LHCN-M2 (cell line): ENCODE results near the gene BCAS3. TPM values are rescaled to one million over a fixed set of nuclear protein-coding genes. Genes with fewer than 3 reads are reported as not detected.
A peak's percentile ranks its signal among the peaks of the same experiment; 100 is the strongest.

Experiments
- DNase-seq: peaks from one replicate; pipeline ENCODE4 v3.0.0-alpha.2; 2012; ENCODE audit warnings: low read depth
- total RNA-seq: library from RNA; depleted of rRNA; stranded (reverse); fragments of >200 nt; gene quantifications from 2 replicates; pipeline ENCODE4 v1.2.3, GENCODE V29; 2014

Gene BCAS3
- total RNA-seq, 1 experiment from 2014 or later = 6.9 TPM

DNA sequence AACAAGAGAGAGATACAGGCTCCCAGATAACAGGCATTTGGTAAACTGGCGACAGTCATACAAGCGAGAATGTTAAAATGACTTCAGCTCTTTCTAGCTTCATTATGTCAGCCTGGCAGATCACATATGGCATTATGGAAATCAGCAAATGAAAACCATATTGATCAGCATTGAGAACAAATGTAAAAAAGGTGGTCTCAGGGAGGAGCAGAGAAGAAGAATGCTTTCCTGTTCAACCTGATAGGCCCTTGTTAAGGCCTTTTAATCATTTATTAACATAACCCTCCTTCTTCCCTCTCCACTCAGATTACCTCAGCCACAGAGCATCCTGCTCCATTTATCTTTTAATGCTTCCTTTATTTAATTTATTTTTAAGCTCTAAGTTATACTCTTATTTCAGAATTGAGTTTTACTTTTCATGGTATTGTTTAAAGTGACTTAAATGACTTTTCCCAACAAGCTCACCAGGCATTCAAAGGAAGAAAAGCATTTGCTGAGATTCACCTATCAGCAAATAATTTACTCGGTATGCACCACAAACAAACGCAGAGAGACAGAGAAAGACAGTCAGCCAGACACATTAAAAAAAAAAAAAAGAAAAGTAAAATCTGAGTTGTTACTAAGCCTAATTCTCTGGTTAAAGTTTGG is 478.1 kb downstream of the BCAS3 start:
- DNase-seq = no peak

DNA sequence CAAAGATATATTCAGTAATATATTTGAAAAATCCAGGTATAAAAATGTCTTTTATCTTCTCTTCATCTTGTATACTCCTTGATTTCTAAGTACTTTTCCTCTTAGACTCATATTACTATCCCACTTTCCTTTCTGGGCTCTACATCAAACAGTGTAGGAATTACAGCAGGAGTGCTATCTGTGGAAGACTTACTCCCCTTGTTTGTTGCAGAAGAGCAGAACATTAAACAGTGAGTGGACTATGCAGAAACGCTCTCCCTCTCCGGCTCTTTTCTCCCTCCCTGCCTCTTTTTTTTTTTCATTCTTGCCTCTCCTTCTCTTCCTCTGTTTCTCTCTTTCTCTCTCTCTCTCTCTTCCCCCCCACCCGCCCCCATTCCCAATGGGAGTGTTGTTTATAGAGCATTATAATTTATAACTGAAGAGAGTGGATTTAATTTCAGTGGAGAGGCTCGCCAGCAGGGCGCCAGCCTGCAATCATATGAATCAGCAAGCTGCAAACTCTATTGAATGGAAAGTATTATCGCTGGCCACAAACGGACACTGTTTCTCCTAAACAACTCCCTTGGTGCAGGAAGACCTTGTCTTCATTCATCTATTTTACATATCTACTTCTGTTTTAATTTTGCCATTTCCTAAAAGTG is 479.7 kb downstream of the BCAS3 start:
- peak; percentile 57 for DNase-seq

DNA sequence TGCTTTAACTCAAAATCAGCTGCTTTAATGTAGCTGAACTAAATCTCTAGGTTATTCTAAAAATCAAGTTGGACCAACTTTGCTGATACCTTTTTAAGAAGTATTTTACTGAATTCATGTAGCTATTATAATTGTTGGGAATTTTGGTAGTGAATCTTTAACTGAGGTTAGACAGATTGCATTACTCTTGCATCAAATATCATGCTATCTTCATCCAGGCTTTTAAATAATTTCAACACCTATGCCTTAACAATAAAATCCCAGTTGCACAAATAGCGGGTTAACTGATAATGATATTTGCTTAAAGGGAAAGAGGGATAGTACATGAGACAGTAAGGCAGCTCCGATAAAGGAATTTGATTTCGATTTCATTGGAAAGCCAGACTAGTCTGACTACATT is 480.7 kb downstream of the BCAS3 start:
- DNase-seq = no peak

DNA sequence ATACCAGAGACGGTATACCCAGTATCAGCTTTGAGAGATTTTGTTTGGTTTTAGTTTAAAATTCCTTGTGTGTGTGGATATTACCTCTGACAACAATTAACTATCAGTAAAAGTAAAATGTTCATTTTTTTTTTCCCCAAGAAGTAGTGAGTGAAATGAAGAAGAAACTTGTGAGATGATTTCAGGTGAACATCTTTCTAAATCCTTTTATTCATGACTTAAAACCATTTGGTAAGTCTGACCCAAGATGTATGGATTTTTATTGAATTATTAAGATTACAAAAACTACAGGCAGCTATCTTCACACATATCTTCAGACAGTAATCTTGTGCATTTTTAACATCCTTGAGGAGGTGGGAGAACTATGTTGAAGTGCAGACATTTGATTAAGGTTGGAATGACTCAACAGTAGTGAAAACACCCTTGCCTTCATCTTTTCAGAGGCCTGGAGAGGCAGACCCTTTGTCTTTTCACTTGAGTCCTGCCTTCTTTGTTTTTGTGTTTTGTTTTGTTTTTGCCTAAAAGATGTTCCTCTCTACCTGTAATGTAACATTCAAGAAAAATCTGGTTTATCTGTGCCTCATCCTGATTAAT is 481.7 kb downstream of the BCAS3 start:
- no peak for DNase-seq

DNA sequence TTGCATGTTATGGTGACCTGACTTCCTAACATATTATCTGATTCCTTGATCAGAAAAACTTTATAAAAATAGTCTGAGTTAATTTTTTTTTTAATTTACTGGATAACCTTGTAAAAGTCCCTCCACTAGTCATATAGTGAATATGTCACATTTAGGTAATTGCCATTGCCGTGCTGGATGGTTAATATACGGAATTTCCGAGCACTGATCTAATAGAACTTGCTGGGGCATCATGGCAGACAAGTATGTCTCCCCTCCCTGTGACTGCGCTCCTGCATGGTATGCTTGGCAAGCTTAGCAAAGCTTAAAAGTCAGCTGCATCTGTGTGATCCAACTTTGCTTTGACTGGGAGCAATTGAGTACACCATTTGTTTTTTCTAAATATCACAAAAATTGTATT is 482.6 kb downstream of the BCAS3 start:
- DNase-seq = no peak

DNA sequence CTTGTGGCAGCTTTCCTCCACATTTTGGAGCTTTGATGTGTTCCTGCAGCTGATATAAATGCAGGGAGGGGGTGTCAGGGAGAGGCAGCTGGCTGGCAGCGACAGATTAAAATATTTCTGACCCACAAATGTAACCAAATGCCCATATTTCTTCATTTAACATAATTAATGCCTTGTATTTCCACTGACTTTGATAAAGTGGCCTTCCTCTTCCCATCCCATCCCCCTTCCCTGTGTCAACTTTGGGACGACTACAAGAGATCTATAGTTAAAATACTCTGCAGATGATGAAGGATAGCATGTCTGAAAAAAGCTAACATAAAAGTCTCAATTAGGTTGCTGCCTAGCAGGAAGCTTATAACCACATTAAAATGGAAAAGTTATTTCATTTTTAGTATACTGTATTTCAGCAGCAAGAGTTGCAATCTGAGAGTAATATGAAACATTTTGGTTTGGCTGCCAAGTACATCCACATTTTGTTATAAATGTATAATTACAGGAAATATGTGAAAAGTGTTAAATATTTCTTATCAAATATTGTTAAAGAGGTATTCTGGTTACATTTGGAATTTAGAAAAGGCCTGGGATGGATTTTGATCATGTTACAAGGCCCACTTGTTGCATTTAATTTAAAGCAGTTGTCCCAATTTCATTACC is 483.3 kb downstream of the BCAS3 start:
- DNase-seq = no peak

DNA sequence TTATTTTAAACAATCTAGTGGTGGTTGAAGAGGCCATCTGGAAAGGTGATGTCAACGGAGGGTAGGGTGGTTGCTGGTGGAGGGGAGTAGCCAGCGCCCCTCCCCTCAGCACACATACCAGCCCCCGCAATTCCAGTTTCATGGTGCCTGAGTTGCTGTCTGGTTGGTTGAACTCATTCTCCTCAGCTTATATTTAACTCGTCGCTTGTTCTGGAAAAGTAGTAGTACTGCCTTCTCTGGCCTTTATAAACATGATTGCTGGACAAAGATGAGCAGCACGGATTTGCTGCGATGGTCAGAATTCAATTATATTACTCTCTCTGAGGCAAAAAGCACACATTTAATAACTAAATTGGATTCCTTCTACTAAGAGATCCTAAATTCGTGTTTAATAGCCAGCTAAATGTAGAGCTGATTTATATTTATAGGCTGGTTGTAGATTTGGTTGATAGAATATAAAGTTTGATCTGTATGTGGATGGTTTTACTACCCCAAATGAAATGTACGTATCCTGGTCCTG is 484.0 kb downstream of the BCAS3 start:
- DNase-seq = no peak

DNA sequence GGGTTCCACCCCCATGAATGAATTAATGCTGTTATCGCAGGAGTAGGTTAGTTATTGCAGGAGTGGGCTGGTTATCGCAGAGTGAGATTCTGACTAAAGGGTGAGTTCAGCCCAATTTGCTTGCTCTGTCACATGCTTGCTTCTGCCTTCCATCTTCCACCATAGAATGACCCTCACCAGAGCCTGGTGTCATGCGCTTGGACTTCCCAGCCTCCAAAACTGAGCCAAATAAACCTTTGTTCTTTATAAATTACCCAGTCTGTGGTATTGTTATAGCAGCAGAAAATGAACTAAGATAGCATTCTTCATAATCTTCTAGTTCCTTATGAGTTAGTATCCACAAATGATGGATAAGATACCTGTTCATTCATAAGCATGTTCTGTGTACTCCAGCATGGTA is 486.9 kb downstream of the BCAS3 start:
- DNase-seq = no peak

DNA sequence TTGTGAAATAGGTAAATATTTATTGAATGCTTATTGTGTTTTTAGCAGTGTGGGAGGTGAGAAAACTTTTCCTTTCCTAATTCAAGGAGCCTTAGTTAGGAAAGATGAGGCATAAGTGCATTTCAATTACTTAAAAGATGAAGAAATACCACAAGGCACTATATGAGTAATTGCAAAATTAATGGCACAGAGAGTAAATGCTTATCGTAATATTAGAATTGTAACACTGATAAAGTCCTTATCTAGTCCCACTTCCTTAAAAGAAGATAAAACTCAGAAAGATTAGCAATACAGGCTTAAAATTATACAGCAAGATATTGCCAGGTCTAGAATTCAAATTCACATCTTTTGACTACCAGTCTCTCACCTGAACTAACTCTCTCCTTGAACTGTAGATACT is 489.4 kb downstream of the BCAS3 start:
- DNase-seq = no peak

DNA sequence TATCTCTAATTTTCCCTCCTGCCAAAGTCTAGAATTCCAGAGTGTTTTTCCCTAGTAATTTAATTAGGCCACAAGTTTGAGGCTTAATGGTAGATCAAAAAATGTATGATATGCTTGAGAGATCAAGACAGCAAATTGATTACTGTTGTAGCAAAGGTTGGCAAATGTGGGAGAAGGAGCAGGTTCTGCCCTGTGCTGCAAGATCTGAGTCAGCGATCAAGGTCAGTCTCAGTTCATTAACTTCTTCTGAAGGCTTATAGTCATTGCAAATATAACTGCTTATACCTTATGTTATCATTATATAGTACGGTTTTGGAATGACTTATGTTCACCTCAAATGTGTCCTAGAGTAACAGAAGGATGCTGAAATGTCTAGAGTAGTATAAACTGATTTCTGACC is 490.9 kb downstream of the BCAS3 start:
- no peak for DNase-seq

DNA sequence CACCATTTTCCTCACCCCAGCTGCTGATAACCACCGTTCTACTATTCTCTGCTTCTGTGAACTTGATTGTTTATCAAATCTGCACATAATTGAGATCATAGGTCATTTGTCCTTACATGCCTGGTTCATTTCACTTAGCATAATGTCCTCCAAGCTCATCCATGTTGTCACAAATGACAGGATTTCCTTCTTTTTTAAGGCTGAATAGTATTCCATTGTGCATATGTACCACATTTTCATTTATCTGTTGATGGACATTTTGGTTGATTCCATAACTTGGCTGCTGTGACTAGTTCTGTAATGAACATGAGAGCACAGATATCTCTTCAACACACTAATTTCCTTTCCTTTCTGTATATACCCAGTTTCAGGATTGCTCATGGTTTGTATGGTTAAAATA is 496.7 kb downstream of the BCAS3 start:
- DNase-seq = no peak

DNA sequence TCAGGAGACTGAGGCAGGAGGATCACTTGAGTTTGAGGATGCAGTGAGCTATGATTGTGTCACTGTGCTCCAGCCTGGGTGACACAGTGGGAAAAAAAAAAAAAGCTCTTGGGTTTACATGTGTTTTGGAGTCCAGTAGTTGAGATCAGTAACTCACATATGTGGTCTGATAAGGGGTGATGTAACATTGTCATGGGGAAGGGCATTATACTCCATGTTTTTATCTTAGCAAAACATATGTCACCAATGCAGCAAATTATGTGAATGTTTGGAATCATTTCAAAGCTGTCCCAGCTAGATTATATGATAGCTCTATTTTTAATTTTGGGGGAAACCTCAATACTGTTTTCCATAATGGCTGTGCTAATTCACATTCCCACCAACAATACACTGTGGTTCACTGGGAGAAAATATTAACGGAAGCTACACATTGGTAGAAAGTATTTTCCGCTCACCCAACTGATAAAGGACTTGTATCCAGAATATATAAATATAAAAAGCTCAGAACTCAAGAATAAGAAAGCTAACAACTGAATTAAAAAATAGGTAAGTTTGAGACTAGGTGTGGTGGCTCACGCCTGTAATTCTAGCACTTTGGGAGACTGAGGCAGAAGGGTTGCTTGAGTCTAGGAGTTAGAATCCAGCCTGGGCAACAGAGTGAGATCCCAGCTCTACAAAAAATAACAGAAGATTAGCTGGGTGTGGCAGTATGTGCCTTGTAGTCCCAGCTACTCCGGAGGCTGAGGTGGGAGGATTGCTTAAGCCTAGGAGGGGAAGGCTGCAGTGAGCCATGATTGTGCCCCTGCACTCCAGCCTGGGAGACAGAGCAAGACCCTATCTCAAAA is 497.9 kb downstream of the BCAS3 start:
- DNase-seq = no peak

DNA sequence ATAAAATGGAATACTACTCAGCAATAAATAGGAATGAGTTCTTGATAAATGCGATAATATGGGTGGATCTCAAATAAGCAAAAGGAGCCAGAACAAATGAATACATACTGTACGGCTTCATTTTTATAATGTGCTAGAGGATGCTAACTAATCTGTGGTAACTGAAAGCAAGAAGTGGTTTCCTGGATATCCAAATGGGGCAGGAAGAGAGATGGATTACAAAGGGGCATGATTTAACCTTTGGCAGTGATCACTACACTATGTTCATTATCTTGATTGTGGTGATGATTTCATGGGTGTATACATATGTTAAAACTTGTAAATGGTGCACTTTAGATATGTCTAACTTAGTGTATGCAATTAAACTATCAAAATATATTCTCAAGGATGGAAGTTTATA is 499.7 kb downstream of the BCAS3 start:
- DNase-seq = no peak

DNA sequence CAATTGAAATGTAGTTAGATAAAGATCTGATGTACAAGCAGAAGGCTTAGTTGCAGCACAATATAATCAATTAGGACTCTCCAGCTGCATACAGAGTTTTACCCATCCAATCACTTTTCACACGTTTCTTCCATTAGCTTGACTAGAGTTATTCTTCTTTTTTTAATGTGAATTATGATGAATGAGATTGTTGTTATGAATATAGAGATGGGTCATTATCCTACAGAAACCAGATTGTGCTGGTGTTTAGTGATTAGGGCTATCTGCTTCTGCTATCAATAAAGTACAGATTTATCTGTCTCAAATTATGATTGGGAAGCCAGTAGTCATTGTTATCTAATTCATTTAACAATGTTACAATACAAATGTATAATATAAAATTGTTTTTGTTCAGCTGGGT is 500.6 kb downstream of the BCAS3 start:
- no peak for DNase-seq

DNA sequence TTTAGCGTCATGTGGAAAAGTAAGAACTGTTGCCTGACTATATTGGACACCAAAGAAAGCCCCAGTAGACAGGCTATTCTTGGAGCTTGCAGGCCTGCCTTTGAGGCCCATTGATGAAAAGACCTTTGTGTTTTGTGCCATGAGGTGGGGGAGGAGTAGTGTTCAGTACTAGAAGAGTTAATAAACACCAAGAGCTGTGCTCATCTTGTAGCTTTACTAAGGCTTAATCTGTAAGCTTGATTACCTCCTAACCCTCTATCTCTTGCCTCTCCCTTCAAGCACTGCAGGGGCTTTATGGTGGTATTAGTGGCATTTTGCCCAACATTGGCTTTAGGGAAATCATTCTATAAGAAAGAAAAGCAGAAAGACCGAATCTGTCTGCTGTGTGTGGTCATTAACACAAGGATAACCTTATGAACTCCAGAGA is 501.7 kb downstream of the BCAS3 start:
- DNase-seq = no peak

DNA sequence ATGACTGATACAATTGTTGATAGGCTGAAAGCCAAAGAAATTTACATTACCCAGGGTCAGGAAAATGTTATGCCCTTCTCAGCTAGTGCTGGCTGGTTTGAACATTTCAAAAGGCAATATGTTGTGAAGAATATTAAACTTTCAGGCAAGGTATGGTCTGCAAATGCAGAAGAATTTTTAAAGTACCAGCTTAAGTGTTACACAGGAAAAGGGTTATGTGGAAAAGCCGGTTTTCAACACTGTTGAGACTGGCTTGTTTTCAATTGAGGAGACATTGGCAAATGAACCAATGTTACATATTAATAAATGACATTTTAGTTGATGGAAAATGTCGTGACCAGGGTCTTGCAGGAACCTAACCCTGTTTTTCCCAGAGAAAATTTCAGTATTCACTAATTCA is 506.1 kb downstream of the BCAS3 start:
- DNase-seq = no peak

DNA sequence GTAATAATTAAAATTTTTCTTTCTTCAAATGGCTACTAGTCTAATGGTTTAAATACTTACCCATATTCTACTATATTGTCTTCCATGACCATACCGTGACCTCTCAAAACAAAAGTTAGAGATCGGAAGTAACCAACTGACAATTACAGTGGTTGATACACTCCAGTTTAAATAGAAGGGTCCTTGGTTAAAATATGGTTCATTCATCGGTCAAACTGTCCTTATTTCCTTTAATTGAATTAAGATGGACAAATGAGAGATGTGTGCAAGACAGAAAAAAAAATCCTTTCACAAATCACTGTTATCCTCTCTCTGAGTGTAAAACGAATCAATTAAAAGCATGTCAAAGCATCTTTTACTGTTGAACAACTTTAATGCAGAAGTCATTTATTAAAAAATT is 507.7 kb downstream of the BCAS3 start:
- DNase-seq = no peak

DNA sequence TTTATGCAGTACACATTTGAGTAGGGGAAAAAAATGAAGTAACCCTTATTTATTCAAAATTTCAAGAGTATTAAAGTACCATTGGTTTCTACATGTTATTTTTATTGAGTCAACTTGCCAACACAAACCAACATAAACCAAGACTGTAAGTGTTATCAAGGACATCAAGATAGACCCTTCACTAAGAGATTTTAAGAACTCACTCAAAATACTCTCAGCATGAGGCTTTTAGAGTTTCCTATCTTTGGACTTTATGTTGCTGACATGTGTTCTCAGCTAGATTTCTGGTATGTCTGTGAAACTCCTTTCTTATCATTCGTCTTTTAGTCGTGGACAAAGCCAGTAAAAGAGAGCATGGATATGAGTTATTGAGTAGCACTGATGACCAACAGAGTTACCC is 509.4 kb downstream of the BCAS3 start:
- no peak for DNase-seq

DNA sequence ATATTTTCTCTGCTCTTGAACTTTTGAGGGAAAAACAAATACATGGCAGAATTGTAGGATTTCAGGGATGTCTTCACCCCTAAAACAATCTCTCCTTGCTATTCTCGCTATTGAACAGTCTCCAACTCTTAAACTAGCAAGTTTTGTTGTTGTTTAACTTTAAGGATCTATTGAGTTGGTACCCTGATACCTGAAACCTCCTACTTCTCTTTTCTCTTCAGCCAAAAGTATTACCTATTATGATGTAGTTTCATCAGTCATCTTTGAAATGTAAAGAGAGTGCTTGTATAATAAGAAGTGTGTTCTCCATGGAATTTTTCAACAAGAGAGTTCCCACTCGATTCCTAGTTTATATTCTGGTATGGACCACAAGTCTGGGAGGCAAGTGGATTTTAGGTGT is 510.4 kb downstream of the BCAS3 start:
- no peak for DNase-seq

DNA sequence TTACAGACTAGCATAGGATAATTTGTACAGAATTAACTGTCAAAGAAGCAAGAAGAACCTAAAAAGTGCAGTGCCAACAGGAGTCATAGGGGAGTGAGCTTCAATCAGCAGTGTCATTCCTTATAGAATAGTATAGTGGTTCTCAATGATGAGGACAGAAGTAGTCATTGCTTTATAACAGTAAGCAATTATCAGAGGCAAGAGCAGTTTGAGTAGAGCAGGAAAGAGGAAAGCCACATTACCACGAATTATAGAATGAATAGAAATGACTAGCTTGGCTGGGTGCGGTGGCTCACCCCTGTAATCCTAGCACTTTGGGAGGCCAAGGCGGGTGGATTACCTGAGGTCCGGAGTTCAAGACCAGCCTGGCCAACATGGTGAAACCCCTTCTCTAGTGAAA is 512.3 kb downstream of the BCAS3 start:
- DNase-seq = no peak

DNA sequence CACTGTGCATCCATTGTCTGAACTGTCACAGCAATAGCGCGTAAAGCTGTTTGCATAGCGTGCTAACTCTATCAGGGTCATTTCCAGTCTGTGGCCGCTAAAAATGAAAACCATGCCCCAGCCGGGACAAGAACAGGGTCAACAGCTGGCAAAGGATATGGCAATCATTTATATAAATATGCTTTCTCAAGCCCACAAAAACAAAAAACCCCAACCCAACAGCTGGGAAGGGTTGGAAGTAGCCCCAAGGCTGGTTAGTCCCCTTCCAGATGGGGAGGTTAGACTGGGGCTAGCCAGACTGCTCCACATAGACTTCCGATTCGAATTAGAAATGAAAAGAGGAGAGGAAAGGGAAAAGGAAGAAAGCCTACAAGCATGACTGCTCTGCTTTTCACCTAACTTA is 518.7 kb downstream of the BCAS3 start:
- DNase-seq = peak; percentile 90

DNA sequence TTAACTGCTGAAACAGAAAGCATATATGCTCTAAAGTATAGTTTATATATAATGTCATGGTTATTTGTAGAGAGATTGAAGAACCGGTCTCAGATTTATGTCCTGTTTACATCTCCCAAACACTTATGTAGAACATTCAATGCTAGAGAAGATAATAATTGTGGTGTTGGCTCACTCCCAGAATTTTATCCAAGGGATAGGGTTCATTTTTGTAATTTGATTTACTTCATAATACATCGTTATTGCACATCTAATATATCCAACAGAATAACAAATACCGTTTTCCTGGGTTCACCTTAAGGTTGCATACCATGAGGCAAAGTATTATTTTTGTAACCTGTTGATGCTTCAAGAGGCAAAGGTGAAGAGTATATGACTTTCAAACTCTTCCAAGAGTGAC is 519.1 kb downstream of the BCAS3 start:
- no peak for DNase-seq
